Measurements from ENCODE around the gene ZNF276.

DNA sequence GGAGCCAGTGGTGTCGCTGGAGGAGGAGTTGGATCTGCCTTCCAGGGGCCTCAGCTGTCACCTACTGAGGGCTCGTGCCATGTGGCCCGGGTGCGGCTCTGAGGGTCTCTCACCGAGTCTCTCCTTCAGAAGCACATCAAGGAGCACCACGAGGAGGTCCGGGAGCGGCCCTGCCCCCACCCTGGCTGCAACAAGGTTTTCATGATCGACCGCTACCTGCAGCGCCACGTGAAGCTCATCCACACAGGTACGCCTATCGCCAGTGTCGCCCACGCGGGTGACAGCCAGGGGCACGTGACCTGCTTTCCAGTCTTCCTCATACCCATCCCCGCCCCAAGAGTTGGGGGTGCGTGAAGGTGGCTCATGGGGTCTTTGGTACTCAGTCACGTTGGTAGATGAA, 12.5 kb downstream of the ZNF276 start:
- TF ChIP-seq EZH2phosphoT487 (IDR thresholded peaks at IDR 0.05; ENCODE audit: insufficient read depth, low read depth), result no peak
- no peak for TF ChIP-seq EZH2 (IDR thresholded peaks at IDR 0.05; ENCODE audit: insufficient read depth, poor library complexity, severe bottlenecking)

Data from GM23248 (cell line).